ENCODE data around the gene ECE2. TPM values are rescaled to one million over a fixed set of nuclear protein-coding genes. Genes with fewer than 3 reads are reported as not detected.

Gene ECE2
- total RNA-seq, 1 experiment from 2014 or later = not detected

DNA sequence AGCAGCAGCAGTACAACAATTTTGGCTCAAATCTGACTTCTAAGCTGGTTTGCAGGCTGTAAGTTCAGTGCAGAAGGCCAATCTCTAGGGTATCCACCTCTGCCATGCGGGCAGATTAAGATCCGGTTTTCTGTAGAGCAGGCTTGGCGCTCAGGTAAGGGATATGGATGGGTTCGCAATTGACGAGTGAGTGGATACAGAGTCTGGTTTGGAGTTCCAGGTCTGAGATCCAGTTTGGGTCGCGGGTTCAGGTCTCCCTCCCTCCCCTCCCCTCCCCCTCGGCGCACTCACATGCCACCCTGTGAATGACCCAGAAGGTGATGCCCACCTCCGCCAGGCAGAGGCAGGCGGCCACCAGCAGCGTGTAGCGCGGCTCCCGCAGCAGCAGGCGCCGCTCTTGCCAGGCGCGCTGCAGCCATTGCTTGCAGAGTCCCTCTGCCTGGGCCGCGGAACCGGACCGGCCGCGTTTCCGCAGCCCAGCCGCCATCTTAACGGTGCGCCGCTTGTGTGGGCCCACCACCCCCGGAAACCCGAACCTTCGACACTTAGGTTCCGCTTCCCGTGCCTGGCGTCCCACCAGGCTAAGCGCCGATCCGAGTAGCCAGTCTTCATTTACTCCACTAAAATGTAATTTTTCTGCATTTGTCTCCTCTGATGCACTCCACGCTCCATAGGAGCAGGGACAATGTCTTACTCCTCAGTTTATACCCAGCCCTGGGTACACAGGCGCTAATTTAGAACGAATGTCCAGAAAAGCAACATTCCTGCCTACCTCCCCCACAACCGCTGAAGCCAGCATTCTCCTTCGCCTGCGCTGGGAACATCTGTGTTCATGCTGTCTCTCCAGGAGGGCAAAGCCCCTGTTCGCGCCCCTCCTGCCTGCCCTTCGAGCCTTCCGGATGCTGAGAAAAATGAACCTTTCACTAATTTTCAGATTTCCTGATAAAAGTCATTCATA lies 27.1 kb upstream of the ECE2 start, which contains the start of gene ALG3:
Gene ALG3, minus strand, starts transcription at position 509 of the 958 bp plus-strand sequence. Its CDS starts 22 bp downstream, at position 487.
- Histone ChIP-seq H3K9me3 (ENCODE audit: low read depth, low read length, poor library complexity, severe bottlenecking) (no peaks in the 10 kb centered on the region), H3K27me3 (replicated peaks; ENCODE audit: insufficient read depth, low read depth, low read length, poor library complexity) (no peaks in the 10 kb centered on the region), H3K4me3 (ENCODE audit: low read depth, low read length, poor library complexity, severe bottlenecking) (peak within 1 kb of the TSS; percentile 84), H3K36me3 (ENCODE audit: insufficient read depth, low read length, poor library complexity, severe bottlenecking) (peaks cover 18% of the 10 kb centered on the region), H3K4me1 (ENCODE audit: insufficient read depth, low read length, poor library complexity, severe bottlenecking) (no peaks in the 10 kb centered on the region), H3K27ac (ENCODE audit: low read depth, low read length, poor library complexity, severe bottlenecking) (peak within 1 kb of the TSS; percentile 94)
- POLR2A ChIA-PET (ENCODE audit: low non-redundant PET) = no interaction called here
- intact Hi-C loops (cut with micrococcal nuclease; ENCODE audit: unreplicated experiment) = loop anchor here (2.0 to 5.0 kb wide), 2 partner anchors 116 to 354 kb away; no protein-coding TSS in a partner anchor
- CTCF ChIA-PET = no interaction called here
- peak; percentile 93 for DNase-seq (ENCODE audit: low spot score)
- no TSS peak for BruUV-seq (replicated peaks)
- TF ChIP-seq EZH2 (IDR thresholded peaks at IDR 0.05; ENCODE audit: borderline replicate concordance, low read depth, low read length, poor library complexity, severe bottlenecking) = no peak
- TF ChIP-seq, protein P1, sequence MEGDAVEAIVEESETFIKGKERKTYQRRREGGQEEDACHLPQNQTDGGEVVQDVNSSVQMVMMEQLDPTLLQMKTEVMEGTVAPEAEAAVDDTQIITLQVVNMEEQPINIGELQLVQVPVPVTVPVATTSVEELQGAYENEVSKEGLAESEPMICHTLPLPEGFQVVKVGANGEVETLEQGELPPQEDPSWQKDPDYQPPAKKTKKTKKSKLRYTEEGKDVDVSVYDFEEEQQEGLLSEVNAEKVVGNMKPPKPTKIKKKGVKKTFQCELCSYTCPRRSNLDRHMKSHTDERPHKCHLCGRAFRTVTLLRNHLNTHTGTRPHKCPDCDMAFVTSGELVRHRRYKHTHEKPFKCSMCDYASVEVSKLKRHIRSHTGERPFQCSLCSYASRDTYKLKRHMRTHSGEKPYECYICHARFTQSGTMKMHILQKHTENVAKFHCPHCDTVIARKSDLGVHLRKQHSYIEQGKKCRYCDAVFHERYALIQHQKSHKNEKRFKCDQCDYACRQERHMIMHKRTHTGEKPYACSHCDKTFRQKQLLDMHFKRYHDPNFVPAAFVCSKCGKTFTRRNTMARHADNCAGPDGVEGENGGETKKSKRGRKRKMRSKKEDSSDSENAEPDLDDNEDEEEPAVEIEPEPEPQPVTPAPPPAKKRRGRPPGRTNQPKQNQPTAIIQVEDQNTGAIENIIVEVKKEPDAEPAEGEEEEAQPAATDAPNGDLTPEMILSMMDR (conservative IDR thresholded peaks at IDR 0.05; ENCODE audit: low read depth, low read length) = no peak

DNA sequence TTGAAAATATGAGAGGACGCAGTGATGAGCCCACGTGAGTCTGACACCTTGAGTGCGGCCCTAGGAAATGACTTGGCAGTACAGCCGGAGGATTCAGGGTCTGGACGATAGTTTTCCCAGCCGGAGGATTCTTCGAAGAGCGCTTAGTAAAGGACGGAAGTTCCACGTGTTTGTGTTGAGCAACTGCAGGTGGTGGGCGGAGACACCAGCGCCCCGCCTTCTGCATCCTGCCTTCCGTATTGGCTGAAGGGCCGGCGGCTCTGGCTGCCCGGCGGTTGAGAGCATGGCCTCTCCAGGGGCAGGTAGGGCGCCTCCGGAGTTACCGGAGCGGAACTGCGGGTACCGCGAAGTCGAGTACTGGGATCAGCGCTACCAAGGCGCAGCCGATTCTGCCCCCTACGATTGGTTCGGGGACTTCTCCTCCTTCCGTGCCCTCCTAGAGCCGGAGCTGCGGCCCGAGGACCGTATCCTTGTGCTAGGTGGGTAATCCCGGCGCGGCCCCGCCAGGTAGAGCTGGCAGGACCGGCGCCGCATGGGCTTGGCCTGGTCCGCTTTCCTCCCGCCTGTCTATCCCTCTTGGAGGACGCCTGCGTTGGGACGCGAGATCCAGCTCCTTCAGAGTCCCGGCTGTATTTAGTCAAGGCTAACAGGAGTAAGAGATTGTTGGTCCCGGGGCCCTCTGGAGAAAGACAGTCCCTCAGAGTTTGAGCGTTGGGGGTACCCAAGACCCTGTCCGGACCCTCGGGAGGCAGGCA lies 26.2 kb upstream of the ECE2 start, which contains the start of gene EEF1AKMT4:
Gene EEF1AKMT4, plus strand, starts transcription at position 261 of the 755 bp plus-strand sequence. Its CDS starts 23 bp downstream, at position 284.
- TF ChIP-seq, protein P1 (conservative IDR thresholded peaks at IDR 0.05; ENCODE audit: low read depth, low read length) = no peak; the same call in 1 of the 2 replicates
- no peak for TF ChIP-seq EZH2 (IDR thresholded peaks at IDR 0.05; ENCODE audit: borderline replicate concordance, low read depth, low read length, poor library complexity, severe bottlenecking)
- H3K4me1 ChIP-seq (ENCODE audit: insufficient read depth, low read length, poor library complexity, severe bottlenecking) = no peaks in the 10 kb centered on the region
- TSS peak; percentile 42 for BruUV-seq (replicated peaks)
- no peaks in the 10 kb centered on the region for H3K9me3 ChIP-seq (ENCODE audit: low read depth, low read length, poor library complexity, severe bottlenecking)
- ChIA-PET CTCF (interaction anchor here (0.6 to 0.9 kb wide), 3 partner anchors 10 to 13 kb away, joined by 3 to 11 read pairs (median 3); no protein-coding TSS in a partner anchor), POLR2A (ENCODE audit: low non-redundant PET) (no interaction called here)
- DNase-seq (ENCODE audit: low spot score) = peak; percentile 97
- H3K27me3 ChIP-seq (replicated peaks; ENCODE audit: insufficient read depth, low read depth, low read length, poor library complexity) = no peaks in the 10 kb centered on the region
- H3K4me3 ChIP-seq (ENCODE audit: low read depth, low read length, poor library complexity, severe bottlenecking) = peak within 1 kb of the TSS; percentile 84
- peaks cover 9% of the 10 kb centered on the region for H3K36me3 ChIP-seq (ENCODE audit: insufficient read depth, low read length, poor library complexity, severe bottlenecking)
- intact Hi-C loops (cut with micrococcal nuclease; ENCODE audit: unreplicated experiment) = loop anchor here (2.0 to 5.0 kb wide), 2 partner anchors 117 to 355 kb away; no protein-coding TSS in a partner anchor
- peak within 1 kb of the TSS; percentile 94 for H3K27ac ChIP-seq (ENCODE audit: low read depth, low read length, poor library complexity, severe bottlenecking)

DNA sequence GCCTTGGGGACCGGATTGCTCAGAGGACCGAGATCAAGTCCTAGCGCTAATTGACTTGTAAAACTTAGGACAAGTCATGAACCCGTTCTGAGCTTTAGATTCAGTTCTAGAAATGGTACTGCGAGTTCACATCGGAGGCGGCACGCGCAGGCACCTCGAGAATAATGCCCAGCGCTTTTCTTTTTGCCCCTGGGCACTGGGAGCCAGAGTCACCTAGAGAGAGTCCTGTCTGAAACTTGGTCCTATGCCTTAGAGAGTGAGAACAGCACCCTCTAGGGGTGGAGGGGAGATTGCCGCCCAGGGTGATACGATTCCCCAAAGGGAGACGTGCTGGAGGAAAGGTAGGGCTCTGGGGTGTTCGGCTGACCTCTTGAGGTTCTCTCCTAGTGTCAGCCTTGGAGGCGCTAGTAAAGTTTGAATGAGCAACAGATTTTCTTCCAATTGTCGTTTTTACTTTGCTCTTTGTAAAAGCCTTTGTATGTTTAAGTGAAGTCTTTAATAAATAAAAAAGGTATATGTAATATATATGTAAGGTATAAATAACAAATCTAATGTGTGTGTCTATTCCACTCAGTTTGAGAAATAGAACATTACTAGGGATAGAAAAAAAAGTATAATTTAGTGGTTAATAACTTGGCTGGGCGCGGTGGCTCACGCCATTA lies 25.5 kb upstream of the ECE2 start:
- H3K27ac ChIP-seq (ENCODE audit: low read depth, low read length, poor library complexity, severe bottlenecking) = peak overlapping the region; percentile 40
- no peaks in the 10 kb centered on the region for H3K27me3 ChIP-seq (replicated peaks; ENCODE audit: insufficient read depth, low read depth, low read length, poor library complexity)
- no TSS peak for BruUV-seq (replicated peaks)
- TF ChIP-seq, protein P1 (conservative IDR thresholded peaks at IDR 0.05; ENCODE audit: low read depth, low read length) = peak; percentile 91
- TF ChIP-seq EZH2 (IDR thresholded peaks at IDR 0.05; ENCODE audit: borderline replicate concordance, low read depth, low read length, poor library complexity, severe bottlenecking) = no peak
- DNase-seq (ENCODE audit: low spot score) = peak; percentile 94
- POLR2A ChIA-PET (ENCODE audit: low non-redundant PET) = no interaction called here
- no peaks in the 10 kb centered on the region for H3K4me1 ChIP-seq (ENCODE audit: insufficient read depth, low read length, poor library complexity, severe bottlenecking)
- CTCF ChIA-PET = interaction anchor here (0.6 to 0.9 kb wide), 2 partner anchors 10 to 12 kb away, joined by 3 to 11 read pairs; no protein-coding TSS in a partner anchor
- peaks cover 3% of the 10 kb centered on the region for H3K36me3 ChIP-seq (ENCODE audit: insufficient read depth, low read length, poor library complexity, severe bottlenecking)
- no peaks in the 10 kb centered on the region for H3K9me3 ChIP-seq (ENCODE audit: low read depth, low read length, poor library complexity, severe bottlenecking)
- intact Hi-C loops (cut with micrococcal nuclease; ENCODE audit: unreplicated experiment) = no loop called here
- H3K4me3 ChIP-seq (ENCODE audit: low read depth, low read length, poor library complexity, severe bottlenecking) = peak overlapping the region; percentile 84

Data from A673 (cell line).